Neuronal stem cell (in vitro differentiated cells): ENCODE data around the gene IQCH.

Experiments
- DNase-seq: peaks from one replicate; pipeline ENCODE4 v3.0.0-alpha.2; 2013; ENCODE audit warnings: low spot score
- H2AFZ ChIP-seq: one replicate; pipeline ENCODE4 v1.6.1; 2013; ENCODE audit warnings: mild to moderate bottlenecking, low read length, inconsistent platforms
- H2AK5ac ChIP-seq: 2 replicates; pipeline ENCODE4 v1.6.1; 2013; ENCODE audit warnings: low read depth, mild to moderate bottlenecking, inconsistent platforms, low read length, moderate library complexity, mixed read lengths
- H2BK120ac ChIP-seq: 2 replicates; pipeline ENCODE4 v1.6.1; 2013; ENCODE audit warnings: low read depth, mild to moderate bottlenecking, inconsistent platforms, low read length, moderate library complexity, mixed read lengths
- H2BK12ac ChIP-seq: one replicate; pipeline ENCODE4 v1.6.1; 2013; ENCODE audit warnings: low read length, inconsistent platforms
- H2BK15ac ChIP-seq: 2 replicates; pipeline ENCODE4 v1.6.1; 2013; ENCODE audit warnings: mild to moderate bottlenecking, low read length, inconsistent platforms, mixed read lengths
- H2BK5ac ChIP-seq: one replicate; pipeline ENCODE4 v1.6.1; 2013; ENCODE audit warnings: inconsistent platforms, mild to moderate bottlenecking, low read length, moderate library complexity
- H3K14ac ChIP-seq: one replicate; pipeline ENCODE4 v1.6.1; 2013; ENCODE audit warnings: low read length, inconsistent platforms
- H3K18ac ChIP-seq: 2 replicates; pipeline ENCODE4 v1.6.1; 2013; ENCODE audit warnings: low read length, inconsistent platforms
- H3K23ac ChIP-seq: 2 replicates; pipeline ENCODE4 v1.6.1; 2013; ENCODE audit warnings: low read depth, mild to moderate bottlenecking, mixed read lengths, low read length, inconsistent platforms; ENCODE audit not compliant: poor library complexity
- H3K27ac ChIP-seq: replicated peaks from 3 replicates; pipeline ENCODE4 v1.5.1; 2013; ENCODE audit warnings: low read length, inconsistent platforms
- H3K27me3 ChIP-seq, 3 experiments: 2 replicates each; pipeline ENCODE4 v1.6.1; 2013; ENCODE audit warnings: low read length in 3 of 3, mild to moderate bottlenecking in 2 of 3, inconsistent platforms in 1 of 3, low read depth in 1 of 3, mixed read lengths in 1 of 3, moderate library complexity in 1 of 3; ENCODE audit not compliant: control insufficient read depth in 3 of 3, insufficient read depth in 3 of 3
- H3K36me3 ChIP-seq, 2 donors: replicated peaks in 1 of 2; 2 replicates each; pipeline ENCODE4 v1.6.1; 2013; ENCODE audit warnings: low read length in 2 of 2; ENCODE audit not compliant: control insufficient read depth in 2 of 2, insufficient read depth in 2 of 2
- H3K4ac ChIP-seq: 2 replicates; pipeline ENCODE4 v1.6.1; 2013; ENCODE audit warnings: inconsistent platforms, mild to moderate bottlenecking, low read length, moderate library complexity
- H3K4me1 ChIP-seq, 2 donors: 1 replicate in 1 of 2; 2 replicates in 1 of 2; pipeline ENCODE4 v1.6.1; 2013; ENCODE audit warnings: low read length in 2 of 2, low read depth in 1 of 2; ENCODE audit not compliant: control insufficient read depth in 2 of 2, insufficient read depth in 1 of 2
- H3K4me2 ChIP-seq: one replicate; pipeline ENCODE4 v1.6.1; 2013; ENCODE audit warnings: mild to moderate bottlenecking, low read length, inconsistent platforms; ENCODE audit not compliant: insufficient read depth, poor library complexity, severe bottlenecking
- H3K4me3 ChIP-seq, 2 donors: 2 replicates each; pipeline ENCODE4 v1.5.1; 2013; ENCODE audit warnings: low read length in 2 of 2, mild to moderate bottlenecking in 2 of 2, inconsistent platforms in 1 of 2, moderate library complexity in 1 of 2
- H3K79me1 ChIP-seq: one replicate; pipeline ENCODE4 v1.6.1; 2013; ENCODE audit warnings: low read depth, mild to moderate bottlenecking, inconsistent platforms, low read length, moderate library complexity
- H3K9ac ChIP-seq: one replicate; pipeline ENCODE4 v1.6.1; 2013; ENCODE audit warnings: mild to moderate bottlenecking, low read depth, low read length, inconsistent platforms; ENCODE audit not compliant: poor library complexity
- H3K9me3 ChIP-seq, 2 donors: replicated peaks in 1 of 2; 2 replicates each; pipeline versions ENCODE3 to v1.6.1; 2013; ENCODE audit warnings: low read length in 2 of 2, mild to moderate bottlenecking in 2 of 2, inconsistent platforms in 1 of 2, low read depth in 1 of 2, mixed read lengths in 1 of 2, moderate library complexity in 1 of 2; ENCODE audit not compliant: control insufficient read depth in 2 of 2, insufficient read depth in 1 of 2
- H4K8ac ChIP-seq: one replicate; pipeline ENCODE4 v1.6.1; 2013; ENCODE audit warnings: low read depth, mild to moderate bottlenecking, inconsistent platforms, low read length, moderate library complexity
- H4K91ac ChIP-seq: one replicate; pipeline ENCODE4 v1.6.1; 2013; ENCODE audit warnings: low read length, low read depth, mild to moderate bottlenecking, inconsistent platforms; ENCODE audit not compliant: poor library complexity
- WGBS, 2 donors: extraction: QIAGEN DNeasy Blood & Tissue Kit; methylation state at CpG; one replicate each; pipeline ENCODE4 v1.1.7; 2013; ENCODE audit warnings: missing lambda C conversion rate in 2 of 2, mixed read lengths in 1 of 2; ENCODE audit not compliant: insufficient read length in 2 of 2, insufficient replicate concordance in 1 of 2; ENCODE audit errors: extremely low coverage in 2 of 2; 5-methylcytosine and 5-hydroxymethylcytosine counted together

Gene IQCH

DNA sequence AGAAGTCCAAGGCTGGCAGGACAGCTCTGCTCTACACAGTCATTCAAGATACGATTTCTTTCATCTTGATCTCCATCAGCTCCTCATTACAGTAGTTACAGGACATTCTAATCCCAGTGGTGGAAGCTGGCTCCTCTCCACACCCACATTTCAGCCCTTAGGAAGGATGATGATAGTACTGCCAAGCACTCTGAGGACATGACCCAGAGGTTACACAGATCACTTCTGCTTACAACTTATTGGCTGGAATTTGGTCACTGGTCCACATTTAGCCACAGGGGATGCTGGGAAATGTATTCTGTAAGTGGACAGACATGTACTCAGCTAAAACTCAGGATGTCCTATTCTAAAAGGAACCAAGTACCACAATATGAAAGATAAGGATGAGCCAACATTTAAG, 77.1 kb downstream of the IQCH start:
- H3K9me3 ChIP-seq: peaks cover 0 to 9% of the 10 kb centered on the region in 2 donors
- H3K4ac ChIP-seq: no peak overlapping the region
- no peak overlapping the region for H3K18ac ChIP-seq
- no peak overlapping the region for H2AFZ ChIP-seq
- no peaks in the 10 kb centered on the region for H3K79me1 ChIP-seq
- no peak overlapping the region for H2AK5ac ChIP-seq
- H4K91ac ChIP-seq: no peak overlapping the region
- no peak overlapping the region for H3K4me2 ChIP-seq
- H2BK12ac ChIP-seq: no peak overlapping the region
- no peaks in the 10 kb centered on the region for H3K27me3 ChIP-seq
- H3K23ac ChIP-seq: no peak overlapping the region
- no peak overlapping the region for H3K27ac ChIP-seq
- H4K8ac ChIP-seq: no peak overlapping the region
- H3K4me3 ChIP-seq: no peak overlapping the region
- H3K36me3 ChIP-seq: no peaks in the 10 kb centered on the region
- no peak overlapping the region for H2BK15ac ChIP-seq
- H2BK5ac ChIP-seq: no peak overlapping the region
- no peak overlapping the region for H2BK120ac ChIP-seq
- DNase-seq: no peak
- H3K4me1 ChIP-seq: no peaks in the 10 kb centered on the region
- H3K9ac ChIP-seq: no peak overlapping the region
- WGBS, 2 donors: no CpG with 5 or more reads among the region's 1 CpG
- H3K14ac ChIP-seq: no peak overlapping the region

DNA sequence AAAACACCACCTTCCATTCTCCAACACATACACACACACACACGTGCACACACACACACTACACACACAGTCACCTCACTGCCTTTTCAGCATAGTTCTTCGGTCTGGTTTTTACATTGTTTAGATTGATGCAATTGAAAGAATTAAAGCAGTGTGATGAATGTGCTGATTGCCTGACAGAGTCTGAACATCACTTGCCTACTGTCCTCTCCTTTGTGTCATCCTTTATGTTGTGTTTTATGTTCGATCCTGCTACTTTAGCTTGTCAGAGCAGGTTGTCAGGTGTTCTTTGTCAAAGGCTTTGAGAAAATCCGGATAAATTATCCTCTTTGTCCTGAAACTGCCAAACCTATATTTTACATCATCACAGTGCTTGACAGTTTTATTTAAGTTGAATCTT, 80.4 kb downstream of the IQCH start:
- H2BK12ac ChIP-seq: no peak overlapping the region
- no peak overlapping the region for H2AFZ ChIP-seq
- no peak overlapping the region for H4K91ac ChIP-seq
- no peak overlapping the region for H3K23ac ChIP-seq
- no peak for DNase-seq
- no peak overlapping the region for H3K4me2 ChIP-seq
- H2BK5ac ChIP-seq: no peak overlapping the region
- H2AK5ac ChIP-seq: no peak overlapping the region
- H3K14ac ChIP-seq: no peak overlapping the region
- H3K4me1 ChIP-seq: no peaks in the 10 kb centered on the region
- H3K27ac ChIP-seq: no peak overlapping the region
- no peak overlapping the region for H4K8ac ChIP-seq
- H3K4ac ChIP-seq: no peak overlapping the region
- H3K18ac ChIP-seq: no peak overlapping the region
- no CpG with 5 or more reads among the region's 4 CpGs for WGBS, 2 donors
- H3K9ac ChIP-seq: no peak overlapping the region
- H3K36me3 ChIP-seq: no peaks in the 10 kb centered on the region
- H3K9me3 ChIP-seq: no peaks in the 10 kb centered on the region
- H3K27me3 ChIP-seq: no peaks in the 10 kb centered on the region
- no peaks in the 10 kb centered on the region for H3K79me1 ChIP-seq
- no peak overlapping the region for H3K4me3 ChIP-seq
- H2BK120ac ChIP-seq: no peak overlapping the region
- H2BK15ac ChIP-seq: no peak overlapping the region

DNA sequence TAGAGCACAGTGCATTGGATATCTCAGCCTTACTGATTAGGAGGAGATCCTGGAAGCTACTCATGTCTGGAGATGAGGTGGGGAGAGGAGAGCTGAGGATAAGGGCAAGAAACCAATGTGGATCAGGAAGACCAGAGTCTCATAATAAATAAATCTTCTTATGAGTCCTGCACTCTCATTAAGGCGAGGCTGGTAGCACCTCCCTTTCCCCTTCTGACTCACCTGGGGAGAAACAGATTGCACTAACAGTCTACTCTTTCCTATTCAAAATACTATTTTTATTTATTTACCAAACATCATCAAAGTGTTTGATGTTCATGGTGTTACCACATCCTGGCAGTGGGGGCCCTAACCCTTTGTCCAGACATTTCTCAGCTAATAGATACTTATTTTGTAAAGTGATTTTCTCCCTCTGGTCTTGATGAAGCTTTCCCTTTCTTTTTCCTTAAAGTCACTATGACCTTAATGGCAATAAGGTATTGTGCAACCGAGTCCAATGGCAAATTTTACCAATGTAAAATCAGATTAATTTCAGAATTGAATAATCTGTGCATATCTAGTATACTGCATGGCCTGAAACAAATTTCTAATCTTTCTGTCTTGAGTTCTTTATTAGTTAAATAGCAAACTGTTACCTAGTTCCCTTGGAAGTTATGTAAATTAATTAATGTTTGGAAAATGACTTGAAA, 81.1 kb downstream of the IQCH start:
- Histone ChIP-seq H2BK15ac (no peak overlapping the region), H4K91ac (no peak overlapping the region), H3K4me3 (no peak overlapping the region), H3K36me3 (no peaks in the 10 kb centered on the region), H2AK5ac (no peak overlapping the region), H3K4me1 (no peaks in the 10 kb centered on the region), H3K79me1 (no peaks in the 10 kb centered on the region), H4K8ac (no peak overlapping the region), H3K4me2 (no peak overlapping the region), H3K23ac (no peak overlapping the region), H3K9ac (no peak overlapping the region), H3K4ac (no peak overlapping the region), H3K27ac (no peak overlapping the region), H3K18ac (no peak overlapping the region), H2BK5ac (no peak overlapping the region), H3K14ac (no peak overlapping the region), H2BK120ac (no peak overlapping the region), H3K9me3 (no peaks in the 10 kb centered on the region), H3K27me3 (no peaks in the 10 kb centered on the region), H2AFZ (no peak overlapping the region), H2BK12ac (no peak overlapping the region)
- no peak for DNase-seq
- no CpG with 5 or more reads among the region's 2 CpGs for WGBS, 2 donors

DNA sequence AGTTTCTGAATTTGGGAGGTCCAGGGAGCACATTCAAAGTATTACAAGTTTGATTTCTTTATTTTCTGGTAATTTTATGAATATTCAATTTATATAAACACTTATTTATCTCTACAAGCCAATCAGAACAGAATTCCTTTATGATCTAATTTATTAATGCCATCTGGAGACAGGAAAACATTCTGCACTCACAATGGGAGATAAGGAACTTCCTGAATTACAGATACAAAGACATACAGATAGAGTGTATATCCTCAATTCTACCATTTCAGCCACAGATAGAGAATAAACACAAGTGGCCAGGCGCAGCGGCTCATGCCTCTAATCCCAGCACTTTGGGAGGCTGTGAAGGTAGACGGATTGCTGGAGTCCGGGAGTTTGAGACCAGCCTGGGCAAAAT, 86.0 kb downstream of the IQCH start:
- Histone ChIP-seq H2AK5ac (no peak overlapping the region), H3K9ac (no peak overlapping the region), H2AFZ (no peak overlapping the region), H4K8ac (no peak overlapping the region), H3K9me3 (peaks cover 0 to 3% of the 10 kb centered on the region in 2 donors), H3K79me1 (no peaks in the 10 kb centered on the region), H3K27ac (no peak overlapping the region), H3K23ac (no peak overlapping the region), H3K4me2 (no peak overlapping the region), H2BK120ac (no peak overlapping the region), H3K4ac (no peak overlapping the region), H2BK12ac (no peak overlapping the region), H2BK15ac (no peak overlapping the region), H2BK5ac (no peak overlapping the region), H3K27me3 (no peaks in the 10 kb centered on the region), H4K91ac (no peak overlapping the region), H3K4me3 (no peak overlapping the region), H3K14ac (peak overlapping the region; percentile 47), H3K36me3 (no peaks in the 10 kb centered on the region), H3K4me1 (no peaks in the 10 kb centered on the region), H3K18ac (no peak overlapping the region)
- no peak for DNase-seq
- WGBS, 2 donors: no CpG with 5 or more reads among the region's 4 CpGs
